Loucy (cell line): ENCODE measurements around the gene HMGB3.

Experiments
- H2AFZ ChIP-seq: fragments of 200-600 bp; sonication (generic); 2 replicates; pipeline ENCODE4 v1.6.0; 2016; ENCODE audit warnings: antibody characterized with exemption, mild to moderate bottlenecking, low read length, moderate library complexity
- H3F3A ChIP-seq: fragments of 200-600 bp; 2 replicates; pipeline ENCODE4 v1.6.0; 2016; ENCODE audit warnings: antibody characterized with exemption, low read depth, mild to moderate bottlenecking
- H3K27me3 ChIP-seq: fragments of 200-600 bp; sonication (generic); 2 replicates; pipeline ENCODE4 v1.6.1; 2014; ENCODE audit warnings: low read length, mild to moderate bottlenecking; ENCODE audit not compliant: insufficient read depth, poor library complexity, severe bottlenecking
- H3K36me3 ChIP-seq: fragments of 200-600 bp; sonication (generic); 2 replicates; pipeline ENCODE4 v1.6.1; 2016; ENCODE audit warnings: low read length; ENCODE audit not compliant: insufficient read depth
- H3K4me1 ChIP-seq: fragments of 200-600 bp; sonication (generic); 2 replicates; pipeline ENCODE4 v1.5.1; 2014; ENCODE audit warnings: low read length, mild to moderate bottlenecking; ENCODE audit not compliant: insufficient read depth, poor library complexity, severe bottlenecking
- H3K4me2 ChIP-seq: fragments of 200-600 bp; sonication (generic); 2 replicates; pipeline ENCODE4 v1.6.0; 2014; ENCODE audit warnings: antibody characterized with exemption, low read length, low read depth, mild to moderate bottlenecking; ENCODE audit not compliant: poor library complexity, severe bottlenecking
- H3K4me3 ChIP-seq: fragments of 200-600 bp; sonication (generic); 2 replicates; pipeline ENCODE4 v1.5.1; 2014; ENCODE audit warnings: low read length, mild to moderate bottlenecking, mixed read lengths; ENCODE audit not compliant: poor library complexity, severe bottlenecking
- H3K79me2 ChIP-seq: fragments of 200-600 bp; sonication (generic); 2 replicates; pipeline ENCODE4 v1.6.1; 2014; ENCODE audit warnings: low read length; ENCODE audit not compliant: insufficient read depth
- H3K9ac ChIP-seq: fragments of 200-600 bp; sonication (generic); 2 replicates; pipeline ENCODE4 v1.6.0; 2014; ENCODE audit warnings: mild to moderate bottlenecking, low read depth, low read length, moderate library complexity; ENCODE audit not compliant: poor library complexity, severe bottlenecking
- H3K9me2 ChIP-seq: fragments of 200-600 bp; sonication (generic); replicated peaks from 2 replicates; pipeline ENCODE4 v1.6.1; 2016; ENCODE audit warnings: low read depth, low read length, mixed read lengths
- H3K9me3 ChIP-seq: fragments of 200-600 bp; sonication (generic); 2 replicates; pipeline ENCODE4 v1.6.1; 2014; ENCODE audit warnings: mild to moderate bottlenecking, antibody characterized with exemption, low read length, low read depth; ENCODE audit not compliant: insufficient read depth
- H4K20me1 ChIP-seq: fragments of 200-600 bp; sonication (generic); 2 replicates; pipeline ENCODE4 v1.6.0; 2014; ENCODE audit warnings: antibody characterized with exemption, low read length, mild to moderate bottlenecking; ENCODE audit not compliant: insufficient read depth, poor library complexity, severe bottlenecking
- EZH2phosphoT487 ChIP-seq: fragments of 200-600 bp; IDR thresholded peaks from 2 replicates; pipeline ENCODE4 v1.6.1; 2018; ENCODE audit warnings: antibody characterized with exemption, mild to moderate bottlenecking, moderate library complexity, borderline replicate concordance
- TF ChIP-seq, protein P1 (sequence below): fragments of 200-600 bp; sonication (generic); conservative IDR thresholded peaks from 2 replicates; pipeline ENCODE4 v1.5.1; 2014; ENCODE audit warnings: mild to moderate bottlenecking, antibody characterized with exemption, low read length

HMGB3 gene

DNA sequence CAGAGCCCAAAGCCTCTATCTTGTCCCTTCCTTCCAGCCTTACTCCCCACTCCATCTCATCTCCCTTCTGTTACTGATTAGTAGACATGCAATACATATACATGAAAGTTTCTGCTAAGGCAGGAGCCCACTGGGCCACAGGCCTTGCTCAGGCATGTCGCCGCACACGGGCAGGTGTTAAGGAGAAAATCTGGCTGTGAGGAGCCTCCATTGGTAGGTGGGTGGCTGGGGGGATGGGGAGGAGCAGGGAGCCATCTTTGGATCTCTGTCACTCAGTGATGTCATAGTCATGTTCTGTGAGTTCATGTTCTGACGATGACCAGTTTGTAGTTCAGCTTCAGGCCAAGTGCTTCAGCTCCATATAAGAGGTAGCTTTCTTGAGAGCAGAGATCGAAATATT, 2.9 kb upstream of the HMGB3 start:
- H3K9me3 ChIP-seq, result no peaks in the 10 kb centered on the region
- peaks cover 9% of the 10 kb centered on the region for H3K79me2 ChIP-seq
- H3K36me3 ChIP-seq, result no peaks in the 10 kb centered on the region
- no peaks in the 10 kb centered on the region for H3K9me2 ChIP-seq
- peaks cover 7% of the 10 kb centered on the region for H3K4me1 ChIP-seq
- H2AFZ ChIP-seq, result no peak overlapping the region
- H3K4me3 ChIP-seq, result no peak overlapping the region
- no peak overlapping the region for H3K4me2 ChIP-seq
- H3F3A ChIP-seq, result no peaks in the 10 kb centered on the region
- no peak for TF ChIP-seq EZH2phosphoT487
- TF ChIP-seq, protein P1, sequence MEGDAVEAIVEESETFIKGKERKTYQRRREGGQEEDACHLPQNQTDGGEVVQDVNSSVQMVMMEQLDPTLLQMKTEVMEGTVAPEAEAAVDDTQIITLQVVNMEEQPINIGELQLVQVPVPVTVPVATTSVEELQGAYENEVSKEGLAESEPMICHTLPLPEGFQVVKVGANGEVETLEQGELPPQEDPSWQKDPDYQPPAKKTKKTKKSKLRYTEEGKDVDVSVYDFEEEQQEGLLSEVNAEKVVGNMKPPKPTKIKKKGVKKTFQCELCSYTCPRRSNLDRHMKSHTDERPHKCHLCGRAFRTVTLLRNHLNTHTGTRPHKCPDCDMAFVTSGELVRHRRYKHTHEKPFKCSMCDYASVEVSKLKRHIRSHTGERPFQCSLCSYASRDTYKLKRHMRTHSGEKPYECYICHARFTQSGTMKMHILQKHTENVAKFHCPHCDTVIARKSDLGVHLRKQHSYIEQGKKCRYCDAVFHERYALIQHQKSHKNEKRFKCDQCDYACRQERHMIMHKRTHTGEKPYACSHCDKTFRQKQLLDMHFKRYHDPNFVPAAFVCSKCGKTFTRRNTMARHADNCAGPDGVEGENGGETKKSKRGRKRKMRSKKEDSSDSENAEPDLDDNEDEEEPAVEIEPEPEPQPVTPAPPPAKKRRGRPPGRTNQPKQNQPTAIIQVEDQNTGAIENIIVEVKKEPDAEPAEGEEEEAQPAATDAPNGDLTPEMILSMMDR, result no peak
- no peak overlapping the region for H3K9ac ChIP-seq
- peaks cover 6% of the 10 kb centered on the region for H4K20me1 ChIP-seq
- no peaks in the 10 kb centered on the region for H3K27me3 ChIP-seq

DNA sequence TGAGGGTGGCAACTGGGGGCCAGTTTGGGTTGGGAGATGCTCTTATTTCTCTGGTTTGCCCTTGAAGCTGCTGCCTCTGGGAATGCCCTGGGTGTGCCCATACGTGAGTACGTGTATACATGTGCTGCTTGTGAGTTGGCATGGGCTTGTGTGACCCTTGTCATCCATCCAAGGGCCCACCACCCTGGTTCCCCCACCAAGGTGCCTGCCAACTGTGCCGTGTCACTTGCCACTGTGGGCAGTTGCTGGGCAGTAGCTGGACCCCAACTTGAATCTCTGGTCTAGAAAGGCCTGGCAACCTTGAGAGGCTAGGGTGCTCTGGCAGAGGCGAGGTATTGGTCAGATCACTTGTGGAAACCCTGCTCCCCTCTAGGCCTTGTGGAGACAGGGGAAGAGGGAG, 2.4 kb upstream of the HMGB3 start:
- no peak overlapping the region for H3K4me2 ChIP-seq
- H2AFZ ChIP-seq, result no peak overlapping the region
- H3K9me3 ChIP-seq, result no peaks in the 10 kb centered on the region
- peaks cover 14% of the 10 kb centered on the region for H3K79me2 ChIP-seq
- no peaks in the 10 kb centered on the region for H3K9me2 ChIP-seq
- H3K4me1 ChIP-seq, result peaks cover 12% of the 10 kb centered on the region
- no peak overlapping the region for H3K4me3 ChIP-seq
- no peak overlapping the region for H3K9ac ChIP-seq
- no peak for TF ChIP-seq EZH2phosphoT487
- TF ChIP-seq, protein P1, result no peak
- no peaks in the 10 kb centered on the region for H3F3A ChIP-seq
- H4K20me1 ChIP-seq, result peaks cover 7% of the 10 kb centered on the region
- H3K36me3 ChIP-seq, result no peaks in the 10 kb centered on the region
- H3K27me3 ChIP-seq, result no peaks in the 10 kb centered on the region

DNA sequence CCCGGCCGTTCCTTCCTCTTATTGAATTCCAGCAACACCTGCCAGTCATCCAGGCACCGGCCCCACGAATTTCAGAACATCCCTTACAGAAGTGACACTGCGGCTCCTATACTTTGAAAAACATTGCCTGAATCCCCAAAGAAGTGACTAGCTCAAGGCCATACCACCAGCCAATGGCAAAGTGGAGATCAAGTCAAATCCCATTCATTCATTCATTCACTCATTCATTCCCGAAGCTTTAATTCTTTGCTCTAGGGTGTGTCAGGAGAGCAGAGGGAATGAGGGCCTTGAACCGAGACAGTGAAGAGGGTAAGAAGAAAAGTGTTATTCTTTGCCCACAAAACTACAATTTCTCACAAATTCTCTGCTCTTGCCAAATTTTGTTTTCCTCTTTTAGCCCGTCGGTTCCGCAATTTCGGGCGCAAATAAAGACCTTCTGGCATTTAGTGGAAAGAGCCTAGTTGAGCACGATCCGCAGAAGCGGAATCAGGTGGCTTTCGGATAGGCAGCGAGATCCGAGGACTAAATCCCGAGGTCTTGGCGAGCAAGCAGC, 824 bp upstream of the HMGB3 start:
- Histone ChIP-seq H3K4me1 (peaks cover 12% of the 10 kb centered on the region), H3F3A (no peaks in the 10 kb centered on the region), H3K9ac (no peak overlapping the region), H4K20me1 (peaks cover 7% of the 10 kb centered on the region), H3K27me3 (no peaks in the 10 kb centered on the region), H3K4me2 (no peak overlapping the region), H3K4me3 (no peak overlapping the region), H3K9me3 (no peaks in the 10 kb centered on the region), H3K36me3 (peaks cover 4% of the 10 kb centered on the region; the same call in 1 of the 2 replicates), H3K79me2 (peaks cover 27% of the 10 kb centered on the region), H3K9me2 (no peaks in the 10 kb centered on the region), H2AFZ (no peak overlapping the region)
- TF ChIP-seq, protein P1, result no peak
- TF ChIP-seq EZH2phosphoT487, result no peak
